Urinary bladder (tissue), 4 donors: ENCODE measurements around the gene RHEBL1. TPM values are rescaled to one million over a fixed set of nuclear protein-coding genes. Genes with fewer than 3 reads are reported as not detected.

Source experiments
- DNase-seq: peaks from one replicate; pipeline ENCODE4 v3.0.0-alpha.2; 2015; ENCODE audit errors: extremely low spot score
- H3K27ac ChIP-seq: one replicate; pipeline ENCODE4 v1.5.1; 2013; ENCODE audit warnings: low read depth, mild to moderate bottlenecking, moderate library complexity
- H3K36me3 ChIP-seq: one replicate; pipeline ENCODE4 v1.6.1; 2013; ENCODE audit warnings: mild to moderate bottlenecking, moderate library complexity; ENCODE audit not compliant: insufficient read depth
- H3K4me1 ChIP-seq: one replicate; pipeline ENCODE4 v1.6.1; 2013; ENCODE audit warnings: mild to moderate bottlenecking, moderate library complexity; ENCODE audit not compliant: insufficient read depth
- H3K4me3 ChIP-seq: one replicate; pipeline ENCODE4 v1.5.1; 2013; ENCODE audit warnings: low read depth, low read length
- WGBS: extraction: QIAGEN DNeasy Blood & Tissue Kit; methylation state at CpG from one replicate; pipeline ENCODE4 v1.1.7; 2013; 5-methylcytosine and 5-hydroxymethylcytosine counted together
- polyA plus RNA-seq: library from polyadenylated mRNA; stranded (reverse); fragments of 200-250 nt; gene quantifications from one replicate; pipeline ENCODE4 v1.2.3, GENCODE V29; 2013
- total RNA-seq: library from RNA; depleted of rRNA; stranded (reverse); fragments of >200 nt; gene quantifications from one replicate; pipeline ENCODE4 v1.2.3, GENCODE V29; 2014
- donor health status: healthy with polysubstance abuse.
- donor health status: healthy.

Gene RHEBL1, protein sequence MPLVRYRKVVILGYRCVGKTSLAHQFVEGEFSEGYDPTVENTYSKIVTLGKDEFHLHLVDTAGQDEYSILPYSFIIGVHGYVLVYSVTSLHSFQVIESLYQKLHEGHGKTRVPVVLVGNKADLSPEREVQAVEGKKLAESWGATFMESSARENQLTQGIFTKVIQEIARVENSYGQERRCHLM
- not detected for total RNA-seq
- 0.68 TPM for polyA plus RNA-seq

DNA sequence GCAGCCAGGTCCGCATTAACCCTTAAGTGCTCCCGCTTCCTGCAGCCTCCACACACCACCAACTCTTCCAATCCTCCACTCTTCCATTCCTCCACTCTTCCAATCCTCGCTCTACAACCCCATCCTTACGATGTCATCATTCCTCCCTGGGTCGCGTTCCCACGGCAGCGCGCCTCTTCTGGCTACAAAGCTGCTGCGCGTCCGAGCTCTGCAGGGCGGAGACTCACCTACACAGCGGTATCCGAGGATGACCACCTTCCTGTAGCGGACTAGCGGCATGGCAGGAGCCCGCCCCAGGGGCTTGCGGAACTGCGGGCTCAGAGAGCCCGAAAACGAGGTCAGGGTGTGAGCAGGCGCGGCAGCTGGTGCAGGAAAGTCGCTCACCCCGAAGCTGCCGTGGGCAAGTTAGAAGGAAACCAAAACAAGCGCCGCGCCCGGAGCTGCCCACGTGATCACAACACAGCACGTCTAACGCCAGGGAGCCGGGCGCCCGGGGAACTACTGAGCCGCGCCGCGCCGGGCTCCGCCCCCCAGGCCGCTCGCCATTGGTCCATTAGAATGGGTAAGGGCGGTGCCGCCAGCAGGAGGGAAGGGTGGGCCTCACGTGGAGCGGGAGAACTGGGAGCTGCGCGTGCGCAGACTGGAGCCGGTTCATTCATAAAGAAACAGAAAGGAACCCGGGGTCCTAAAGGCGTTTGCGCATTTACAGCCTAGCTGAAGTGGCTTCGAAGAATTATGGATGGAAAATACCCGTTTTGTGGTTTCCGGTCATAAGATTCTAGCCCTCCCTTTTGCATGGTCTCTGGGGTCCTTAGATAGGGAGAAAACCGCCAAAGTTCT lies at the start of gene RHEBL1:
TSS of gene RHEBL1 (minus strand) at position 473 of the 840 bp plus-strand sequence. CDS start at position 279, 194 bp downstream.
- peak; percentile 92 for DNase-seq
- Histone ChIP-seq H3K27ac (no peak within 1 kb of the TSS), H3K4me3 (peak within 1 kb of the TSS; percentile 71), H3K36me3 (no peaks in the 10 kb centered on the region), H3K4me1 (peaks cover 2% of the 10 kb centered on the region)
- WGBS: under 1% methylated on average over 60 of the region's 60 CpGs

DNA sequence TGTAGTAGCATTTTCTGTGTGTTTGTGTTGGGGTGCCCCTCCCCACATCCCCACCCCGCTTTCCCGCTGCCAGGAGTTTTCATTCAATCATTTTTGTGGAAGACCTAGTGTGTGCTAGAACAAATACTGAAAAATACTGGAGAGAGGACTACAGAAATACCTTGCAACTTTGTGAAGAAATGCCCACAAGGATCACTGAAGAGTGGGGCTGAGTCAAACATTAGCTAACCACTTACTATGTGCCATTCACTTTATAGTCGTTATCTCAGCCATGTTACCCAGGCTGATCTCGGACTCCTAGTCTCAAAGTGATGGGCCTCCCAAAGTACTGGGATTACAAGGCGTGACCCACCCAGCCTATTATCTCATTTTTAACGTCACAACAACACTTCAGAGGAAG lies 41.4 kb upstream of the RHEBL1 start:
- 45% methylated on average over 6 of the region's 6 CpGs for WGBS
- DNase-seq: no peak

DNA sequence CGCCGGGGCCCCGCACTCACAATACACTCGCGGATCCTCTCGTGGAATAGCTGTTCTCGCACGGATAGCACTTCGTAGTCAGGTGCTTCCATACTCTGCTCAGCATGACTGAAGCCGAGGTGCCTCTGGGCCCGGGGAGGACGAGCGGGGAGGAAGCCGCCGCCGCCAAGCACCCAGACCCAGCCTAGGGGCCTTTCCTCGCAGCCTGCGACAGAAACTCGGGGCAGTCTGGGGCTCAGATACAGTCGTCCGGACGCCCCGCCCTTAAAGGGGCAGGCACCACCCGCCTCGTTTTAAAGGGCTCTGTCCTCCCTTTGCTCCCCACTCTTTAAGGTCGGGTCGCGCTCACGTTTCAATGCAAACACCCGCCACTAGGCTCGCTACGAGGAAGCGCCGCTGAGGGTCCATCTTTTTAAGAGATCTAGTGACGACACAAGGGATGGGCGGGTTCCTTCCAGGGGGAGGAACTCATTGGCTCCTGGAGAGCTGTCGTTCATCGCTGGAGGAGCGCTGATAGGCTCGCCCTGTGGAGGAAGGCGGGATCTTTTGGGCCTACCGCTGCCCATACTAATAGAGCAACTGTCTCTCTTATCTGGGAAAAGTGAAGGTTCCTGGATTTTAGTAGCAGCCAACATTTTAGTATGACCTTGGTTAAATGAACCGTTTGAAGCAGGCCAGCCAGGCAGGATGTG lies 40.8 kb upstream of the RHEBL1 start, which contains the start of gene LMBR1L:
TSS of gene LMBR1L (minus strand) at position 384 of the 692 bp plus-strand sequence. CDS start at position 92, 292 bp downstream.
- Histone ChIP-seq H3K36me3 (peaks cover 3% of the 10 kb centered on the region), H3K4me1 (peaks cover 3% of the 10 kb centered on the region), H3K27ac (peak within 1 kb of the TSS; percentile 85), H3K4me3 (peak within 1 kb of the TSS; percentile 82)
- peak; percentile 97 for DNase-seq
- under 1% methylated on average over 43 of the region's 43 CpGs for WGBS

More for the DNA sequence above, 41.4 kb upstream of the RHEBL1 start:
- H3K4me1 ChIP-seq: peaks cover 3% of the 10 kb centered on the region
- peak overlapping the region; percentile 1 for H3K4me3 ChIP-seq
- peak overlapping the region; percentile 44 for H3K27ac ChIP-seq
- peaks cover 2% of the 10 kb centered on the region for H3K36me3 ChIP-seq

DNA sequence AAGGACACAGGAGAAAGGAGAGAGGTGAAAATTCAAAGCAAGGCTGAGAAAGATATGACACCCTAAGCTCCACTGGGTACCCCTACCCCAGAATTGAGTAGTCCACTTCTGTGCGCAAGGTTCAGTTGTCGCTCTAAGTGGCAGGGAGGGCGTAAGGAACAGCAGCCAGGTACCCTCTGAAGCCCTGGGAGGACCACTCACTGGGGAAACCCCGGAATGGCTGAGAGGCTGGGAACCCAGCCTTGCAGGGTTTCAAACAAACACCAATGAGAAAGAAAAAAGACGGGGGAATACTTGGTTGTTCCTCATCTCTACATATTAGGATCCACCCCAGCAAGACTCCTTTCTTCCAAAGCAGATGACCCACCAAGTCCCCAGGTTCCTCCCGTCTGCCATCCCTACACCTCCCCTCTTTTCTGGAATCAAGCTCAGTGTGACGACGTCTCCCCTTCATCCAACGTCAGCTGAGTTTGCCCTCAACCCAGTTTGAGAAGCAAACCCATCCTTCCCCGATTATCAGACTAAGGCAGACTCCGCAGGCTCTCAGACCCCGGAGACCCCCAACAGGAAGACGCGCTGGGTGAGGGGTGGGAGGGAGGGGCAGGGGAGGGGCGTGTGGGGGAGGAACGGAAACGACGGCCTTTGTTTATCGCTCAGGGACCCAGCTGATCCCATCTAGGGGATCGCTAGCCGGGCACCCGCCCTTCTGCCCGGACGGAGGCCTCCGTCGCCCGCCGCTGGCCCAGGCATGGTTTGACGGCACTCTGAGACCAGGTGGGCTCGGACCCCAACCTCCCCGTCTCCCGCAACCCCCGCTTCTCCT lies 40.1 kb upstream of the RHEBL1 start:
- Histone ChIP-seq H3K4me3 (peak overlapping the region; percentile 82), H3K36me3 (peaks cover 3% of the 10 kb centered on the region), H3K4me1 (peaks cover 3% of the 10 kb centered on the region), H3K27ac (peak overlapping the region; percentile 85)
- DNase-seq: no peak
- WGBS: 3% methylated on average over 33 of the region's 33 CpGs

DNA sequence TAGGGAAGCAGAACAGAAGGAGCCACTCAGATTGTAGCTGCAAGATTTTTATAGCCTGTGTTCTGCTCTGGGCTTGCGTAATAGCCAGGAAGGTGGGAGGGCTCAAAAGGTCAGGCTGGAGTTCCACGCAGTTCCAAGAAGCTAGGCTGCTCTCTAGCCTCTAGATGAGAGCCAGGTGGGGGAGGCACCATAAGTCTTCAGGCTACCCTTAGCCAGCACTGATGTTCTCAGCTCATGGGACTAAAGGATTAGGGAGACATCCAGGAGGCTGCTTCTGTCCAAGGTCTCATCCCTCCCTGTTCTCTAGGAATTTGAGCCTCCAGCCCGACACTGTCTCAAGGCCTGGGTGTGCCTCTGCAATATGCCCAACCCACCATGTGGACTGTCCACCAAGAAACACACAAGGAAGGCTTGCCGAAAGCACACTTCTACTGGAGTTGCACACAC lies 39.2 kb upstream of the RHEBL1 start:
- Histone ChIP-seq H3K4me1 (peaks cover 3% of the 10 kb centered on the region), H3K4me3 (peak overlapping the region; percentile 82), H3K27ac (peak overlapping the region; percentile 74), H3K36me3 (peaks cover 3% of the 10 kb centered on the region)
- WGBS: 9% methylated on average over 4 of the region's 4 CpGs
- DNase-seq: no peak

DNA sequence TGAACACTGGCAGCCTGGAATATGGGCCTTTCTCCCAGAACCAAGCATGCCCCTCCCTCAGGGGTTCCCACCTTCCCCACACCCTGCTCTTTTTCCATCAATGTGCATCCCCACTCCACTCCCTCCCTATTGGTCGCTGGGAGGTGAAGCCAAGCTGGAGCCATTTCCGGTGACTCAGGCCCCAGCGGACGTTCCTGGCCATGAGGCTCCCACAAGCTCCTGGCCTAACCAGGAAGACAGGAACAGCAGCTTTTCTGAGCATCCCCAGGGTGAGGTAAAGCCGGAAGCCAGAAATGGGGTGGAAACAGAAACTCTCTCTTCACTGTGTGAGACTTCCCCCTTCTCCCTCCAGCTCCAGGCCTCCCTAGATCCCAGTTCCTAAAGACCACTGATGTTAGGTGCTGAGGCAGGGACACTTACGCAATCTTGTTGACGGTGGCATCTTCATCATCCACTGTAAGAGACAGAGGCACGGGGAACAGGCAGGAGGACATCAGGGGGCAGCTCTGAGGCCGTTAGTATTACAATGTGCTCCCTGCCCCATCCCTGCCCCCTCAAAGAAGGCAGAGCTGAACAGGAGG lies 35.8 kb upstream of the RHEBL1 start:
- H3K36me3 ChIP-seq: peaks cover 7% of the 10 kb centered on the region
- 67% methylated on average over 9 of the region's 9 CpGs for WGBS
- H3K4me1 ChIP-seq: peaks cover 3% of the 10 kb centered on the region
- no peak for DNase-seq
- no peak overlapping the region for H3K27ac ChIP-seq
- H3K4me3 ChIP-seq: no peak overlapping the region

DNA sequence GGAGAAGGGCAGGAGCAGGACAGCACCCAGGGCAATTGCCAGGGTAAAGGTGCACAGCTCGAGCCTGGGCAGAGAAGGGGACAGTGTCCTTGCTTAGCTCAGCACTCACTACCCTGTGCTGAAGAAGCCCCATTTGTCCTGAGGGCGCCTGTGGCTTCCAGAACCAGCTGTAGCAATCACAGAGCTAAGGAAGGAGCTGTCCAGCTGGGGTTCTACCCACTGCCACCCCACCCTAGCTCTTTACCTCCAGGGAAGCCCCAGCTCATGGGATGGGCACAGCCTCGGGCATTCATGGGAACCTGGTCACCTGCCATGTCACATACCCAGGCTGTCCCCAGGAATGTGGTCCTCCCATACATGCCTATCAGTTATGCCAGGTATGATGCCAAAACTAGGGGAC lies 35.0 kb upstream of the RHEBL1 start:
- no peak for DNase-seq
- no peak overlapping the region for H3K4me3 ChIP-seq
- peaks cover 7% of the 10 kb centered on the region for H3K36me3 ChIP-seq
- WGBS: 89% methylated on average over 3 of the region's 3 CpGs
- peaks cover 3% of the 10 kb centered on the region for H3K4me1 ChIP-seq
- no peak overlapping the region for H3K27ac ChIP-seq

DNA sequence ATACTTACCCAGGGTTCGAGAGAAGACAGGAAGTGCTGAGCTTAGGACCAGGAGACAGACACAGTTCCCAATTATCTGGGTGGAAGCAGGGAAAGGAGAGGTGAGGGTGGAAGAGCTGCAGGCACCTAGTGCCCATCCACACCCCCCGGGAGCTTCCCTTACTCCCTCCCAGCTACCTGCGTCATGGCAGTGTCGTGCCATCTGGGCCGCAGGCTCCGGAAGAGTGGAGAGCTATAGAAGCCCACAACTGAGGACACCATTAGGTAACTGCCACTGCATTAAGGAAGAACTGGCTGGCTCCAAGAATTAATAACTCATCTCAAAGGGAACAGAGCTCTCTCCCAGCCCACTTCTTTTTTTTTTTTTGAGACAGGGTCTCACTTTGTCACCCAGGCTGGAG lies 30.6 kb upstream of the RHEBL1 start:
- WGBS: 90% methylated on average over 6 of the region's 6 CpGs
- Histone ChIP-seq H3K36me3 (peaks cover 5% of the 10 kb centered on the region), H3K4me3 (no peak overlapping the region), H3K4me1 (no peaks in the 10 kb centered on the region), H3K27ac (no peak overlapping the region)
- no peak for DNase-seq

DNA sequence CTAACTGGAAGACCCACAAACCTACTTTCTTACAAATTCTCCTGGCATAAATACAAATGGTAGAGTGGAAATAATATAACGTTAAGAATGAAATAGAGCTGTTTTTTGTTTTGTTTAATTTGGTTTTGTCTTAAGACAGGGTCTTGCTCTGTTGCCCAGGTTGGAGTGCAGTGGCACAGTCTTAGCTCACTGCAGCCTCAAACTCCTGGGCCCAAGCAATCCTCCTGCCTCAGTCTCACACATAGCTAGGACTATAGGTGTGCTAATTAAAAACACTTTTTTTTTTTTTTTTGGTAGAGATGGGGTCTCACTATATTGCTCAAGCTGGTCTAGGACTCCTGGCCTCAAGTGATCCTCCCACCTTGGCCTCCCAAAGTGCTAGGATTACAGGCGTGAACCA lies 28.9 kb upstream of the RHEBL1 start:
- DNase-seq: no peak
- Histone ChIP-seq H3K4me3 (no peak overlapping the region), H3K36me3 (peaks cover 5% of the 10 kb centered on the region), H3K4me1 (no peaks in the 10 kb centered on the region), H3K27ac (no peak overlapping the region)
- 88% methylated on average over 2 of the region's 2 CpGs for WGBS

DNA sequence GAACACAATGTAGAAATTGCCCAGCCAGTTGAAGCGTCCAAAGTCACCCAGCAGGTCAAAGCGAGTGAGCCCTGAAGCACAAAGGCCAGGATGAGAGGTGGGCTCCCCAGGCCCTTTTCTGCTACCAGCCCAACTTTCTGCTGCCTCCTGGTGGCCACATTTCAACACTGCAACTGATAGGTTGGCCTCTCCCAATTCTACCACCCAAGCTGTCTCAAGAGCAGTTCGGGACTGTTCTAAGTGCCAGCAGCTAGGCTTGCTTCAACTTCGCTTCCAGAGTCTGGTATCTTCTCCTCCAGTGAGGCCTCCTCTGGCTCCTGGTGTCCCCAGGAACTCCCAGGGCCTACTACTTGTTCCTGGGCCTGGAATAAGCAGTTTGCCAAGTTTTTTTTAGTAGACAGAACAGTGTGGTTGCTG lies 28.3 kb upstream of the RHEBL1 start:
- peaks cover 5% of the 10 kb centered on the region for H3K36me3 ChIP-seq
- no peak for DNase-seq
- WGBS: 61% methylated on average over 4 of the region's 4 CpGs

DNA sequence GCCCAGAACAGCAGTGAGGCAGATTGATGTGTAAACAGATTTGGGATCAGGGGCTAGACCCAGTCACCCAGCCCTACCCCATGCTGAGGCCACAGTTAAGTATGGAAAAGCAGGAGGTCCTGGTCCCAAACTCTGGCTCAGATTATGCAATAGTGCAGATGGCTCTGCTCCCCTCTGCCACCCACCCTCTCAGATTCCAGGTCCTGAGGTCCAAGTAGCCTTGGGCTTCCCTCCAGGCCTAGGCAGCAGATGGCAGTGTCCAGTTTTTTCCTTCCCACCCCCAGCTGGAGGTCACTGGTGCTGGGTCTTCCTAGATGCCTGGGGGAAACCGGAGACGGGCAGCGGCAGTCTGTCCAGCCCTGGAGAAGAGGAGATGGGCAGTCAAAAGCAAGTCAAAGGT lies 27.6 kb upstream of the RHEBL1 start:
- H3K4me3 ChIP-seq: no peak overlapping the region
- DNase-seq: no peak
- WGBS: 82% methylated on average over 3 of the region's 3 CpGs
- no peak overlapping the region for H3K27ac ChIP-seq
- H3K4me1 ChIP-seq: no peaks in the 10 kb centered on the region
- H3K36me3 ChIP-seq: peaks cover 4% of the 10 kb centered on the region

More for the DNA sequence above, 28.3 kb upstream of the RHEBL1 start:
- Histone ChIP-seq H3K4me1 (no peaks in the 10 kb centered on the region), H3K27ac (no peak overlapping the region), H3K4me3 (no peak overlapping the region)

DNA sequence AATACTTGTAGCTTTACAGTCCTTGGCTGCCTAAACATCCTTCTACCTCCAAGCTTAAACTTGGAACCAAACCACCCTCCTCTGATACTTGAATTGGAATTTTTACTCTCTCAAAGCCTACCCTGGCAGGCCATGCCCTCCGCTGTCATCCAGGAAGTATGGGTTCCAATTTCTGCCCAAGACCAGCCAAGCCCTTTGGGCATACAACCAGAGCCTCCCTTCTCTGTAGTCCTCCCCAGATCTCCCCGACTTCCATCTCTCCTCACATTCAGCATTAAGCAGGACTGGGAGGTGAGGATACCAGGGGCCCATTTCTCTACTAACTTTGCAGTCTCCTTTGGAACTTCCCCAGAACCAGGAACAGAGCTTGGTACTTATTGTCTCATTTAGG lies 25.2 kb upstream of the RHEBL1 start:
- Histone ChIP-seq H3K4me1 (no peaks in the 10 kb centered on the region), H3K4me3 (no peak overlapping the region), H3K36me3 (peaks cover 2% of the 10 kb centered on the region), H3K27ac (no peak overlapping the region)
- 74% methylated on average over 2 of the region's 2 CpGs for WGBS
- DNase-seq: no peak
